B cell (primary cell): ENCODE results near the gene NOXA1.

Experiments used
- EZH2 ChIP-seq: IDR thresholded peaks from 2 replicates; pipeline ENCODE4 v1.6.1; 2012; ENCODE audit warnings: borderline replicate concordance, low read depth, mild to moderate bottlenecking, moderate library complexity, low read length; ENCODE audit not compliant: insufficient read depth, poor library complexity, severe bottlenecking
- TF ChIP-seq, protein P1 (sequence below): fragments of 200-600 bp; IDR thresholded peaks from one replicate; pipeline ENCODE4 v1.8.0; 2022; ENCODE audit warnings: antibody characterized with exemption, mild to moderate bottlenecking

DNA sequence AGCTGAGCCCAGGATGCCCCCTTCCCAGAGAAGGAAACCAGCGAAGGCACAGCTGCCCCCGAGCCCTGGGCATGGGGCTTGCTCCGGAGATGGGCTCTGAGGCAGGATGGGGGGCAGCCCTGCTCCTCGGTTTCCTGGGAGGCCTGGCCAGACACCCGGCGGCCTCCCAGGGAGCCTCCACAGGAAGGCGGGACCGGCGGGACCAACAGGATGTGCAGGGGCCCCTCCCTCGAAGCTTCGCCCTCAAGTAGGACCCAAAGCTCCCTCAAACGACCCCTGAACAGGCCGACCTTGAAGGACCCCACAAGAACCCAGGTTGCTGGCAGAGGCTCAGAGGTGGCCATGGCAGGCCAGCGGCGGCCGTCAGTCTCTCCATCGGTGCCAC is 11.9 kb upstream of the NOXA1 start:
- TF ChIP-seq EZH2 = no peak
- TF ChIP-seq, protein P1, sequence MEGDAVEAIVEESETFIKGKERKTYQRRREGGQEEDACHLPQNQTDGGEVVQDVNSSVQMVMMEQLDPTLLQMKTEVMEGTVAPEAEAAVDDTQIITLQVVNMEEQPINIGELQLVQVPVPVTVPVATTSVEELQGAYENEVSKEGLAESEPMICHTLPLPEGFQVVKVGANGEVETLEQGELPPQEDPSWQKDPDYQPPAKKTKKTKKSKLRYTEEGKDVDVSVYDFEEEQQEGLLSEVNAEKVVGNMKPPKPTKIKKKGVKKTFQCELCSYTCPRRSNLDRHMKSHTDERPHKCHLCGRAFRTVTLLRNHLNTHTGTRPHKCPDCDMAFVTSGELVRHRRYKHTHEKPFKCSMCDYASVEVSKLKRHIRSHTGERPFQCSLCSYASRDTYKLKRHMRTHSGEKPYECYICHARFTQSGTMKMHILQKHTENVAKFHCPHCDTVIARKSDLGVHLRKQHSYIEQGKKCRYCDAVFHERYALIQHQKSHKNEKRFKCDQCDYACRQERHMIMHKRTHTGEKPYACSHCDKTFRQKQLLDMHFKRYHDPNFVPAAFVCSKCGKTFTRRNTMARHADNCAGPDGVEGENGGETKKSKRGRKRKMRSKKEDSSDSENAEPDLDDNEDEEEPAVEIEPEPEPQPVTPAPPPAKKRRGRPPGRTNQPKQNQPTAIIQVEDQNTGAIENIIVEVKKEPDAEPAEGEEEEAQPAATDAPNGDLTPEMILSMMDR = no peak
